Brain microvascular endothelial cell (primary cell): ENCODE data around the gene CC2D2A.
A peak's percentile ranks its signal among the peaks of the same experiment; 100 is the strongest.

Experiments used
- DNase-seq: peaks from one replicate; pipeline ENCODE4 v3.0.0-alpha.2; 2020
- H3K27ac ChIP-seq: fragments of 250-450 bp; sonication (Bioruptor Pico); 2 replicates; pipeline ENCODE4 v1.5.1; 2020; ENCODE audit warnings: mild to moderate bottlenecking, moderate library complexity
- H3K27me3 ChIP-seq: fragments of 250-450 bp; sonication (Bioruptor Pico); replicated peaks from 2 replicates; pipeline ENCODE4 v1.5.1; 2020; ENCODE audit warnings: mild to moderate bottlenecking
- H3K36me3 ChIP-seq: fragments of 250-450 bp; sonication (Bioruptor Pico); replicated peaks from 2 replicates; pipeline ENCODE4 v1.5.1; 2020; ENCODE audit warnings: mild to moderate bottlenecking
- H3K4me3 ChIP-seq: 2 replicates; pipeline ENCODE4 v1.5.1; 2011; ENCODE audit warnings: low read depth, mild to moderate bottlenecking, control low read depth, low read length, moderate library complexity
- in situ Hi-C: cut with HindIII; loops from 2 replicates; pipeline ENCODE4 v1.10.0; 2017; ENCODE audit warnings: low sequenced_read_pairs, low pct_ligation_motif_present
- TF ChIP-seq, protein P1 (sequence below): IDR thresholded peaks from 2 replicates; pipeline ENCODE4 v1.5.1; 2011; ENCODE audit warnings: low read depth, mild to moderate bottlenecking, moderate library complexity, low read length, control low read depth, inconsistent platforms; ENCODE audit errors: missing control alignments

Gene CC2D2A

DNA sequence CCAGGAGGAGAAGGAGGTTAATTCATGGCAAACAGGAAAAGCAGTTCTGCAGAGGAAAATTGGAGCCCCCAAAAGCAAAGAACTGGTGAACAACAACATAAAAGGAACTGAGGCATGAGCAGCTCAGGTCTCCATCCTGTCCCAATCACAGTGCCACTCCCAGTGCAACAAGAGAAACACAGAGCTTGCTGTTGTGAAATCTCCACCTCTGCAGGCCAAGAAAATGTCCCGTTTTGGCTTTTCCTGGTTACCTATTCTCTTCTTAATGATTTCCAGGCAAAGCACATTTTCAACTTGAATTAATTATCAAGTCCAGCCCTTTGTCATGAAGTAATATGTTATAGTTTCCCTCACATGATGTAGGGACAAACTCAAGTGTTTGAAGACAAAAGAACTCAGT, 41.1 kb upstream of the CC2D2A start:
- Histone ChIP-seq H3K36me3 (no peaks in the 10 kb centered on the region), H3K4me3 (no peak overlapping the region), H3K27me3 (no peaks in the 10 kb centered on the region), H3K27ac (no peak overlapping the region)
- DNase-seq, result no peak
- TF ChIP-seq, protein P1, sequence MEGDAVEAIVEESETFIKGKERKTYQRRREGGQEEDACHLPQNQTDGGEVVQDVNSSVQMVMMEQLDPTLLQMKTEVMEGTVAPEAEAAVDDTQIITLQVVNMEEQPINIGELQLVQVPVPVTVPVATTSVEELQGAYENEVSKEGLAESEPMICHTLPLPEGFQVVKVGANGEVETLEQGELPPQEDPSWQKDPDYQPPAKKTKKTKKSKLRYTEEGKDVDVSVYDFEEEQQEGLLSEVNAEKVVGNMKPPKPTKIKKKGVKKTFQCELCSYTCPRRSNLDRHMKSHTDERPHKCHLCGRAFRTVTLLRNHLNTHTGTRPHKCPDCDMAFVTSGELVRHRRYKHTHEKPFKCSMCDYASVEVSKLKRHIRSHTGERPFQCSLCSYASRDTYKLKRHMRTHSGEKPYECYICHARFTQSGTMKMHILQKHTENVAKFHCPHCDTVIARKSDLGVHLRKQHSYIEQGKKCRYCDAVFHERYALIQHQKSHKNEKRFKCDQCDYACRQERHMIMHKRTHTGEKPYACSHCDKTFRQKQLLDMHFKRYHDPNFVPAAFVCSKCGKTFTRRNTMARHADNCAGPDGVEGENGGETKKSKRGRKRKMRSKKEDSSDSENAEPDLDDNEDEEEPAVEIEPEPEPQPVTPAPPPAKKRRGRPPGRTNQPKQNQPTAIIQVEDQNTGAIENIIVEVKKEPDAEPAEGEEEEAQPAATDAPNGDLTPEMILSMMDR, result no peak
- in situ Hi-C loops, result no loop called here

DNA sequence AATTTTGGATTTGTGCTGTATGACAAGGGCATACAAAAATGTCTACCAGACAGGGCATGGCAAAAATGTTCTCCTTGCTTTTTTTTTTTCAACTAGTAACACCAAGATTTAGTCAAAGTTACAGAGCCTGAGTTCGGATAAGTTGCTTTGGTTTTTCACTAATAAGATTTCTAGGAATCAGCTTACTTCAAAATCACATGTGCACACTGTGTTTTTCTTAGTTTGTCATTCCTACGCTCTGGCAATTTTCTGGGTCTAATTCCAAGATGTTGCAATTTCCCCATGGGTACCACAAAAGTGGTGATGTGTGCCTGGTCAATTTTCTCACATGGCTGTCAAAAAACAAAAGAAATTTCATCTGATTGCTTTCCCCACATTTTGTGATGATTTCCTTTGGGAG, 35.6 kb upstream of the CC2D2A start:
- in situ Hi-C loops, result no loop called here
- no peaks in the 10 kb centered on the region for H3K36me3 ChIP-seq
- DNase-seq, result no peak
- TF ChIP-seq, protein P1, result no peak
- no peaks in the 10 kb centered on the region for H3K27me3 ChIP-seq
- H3K27ac ChIP-seq, result no peak overlapping the region
- no peak overlapping the region for H3K4me3 ChIP-seq

DNA sequence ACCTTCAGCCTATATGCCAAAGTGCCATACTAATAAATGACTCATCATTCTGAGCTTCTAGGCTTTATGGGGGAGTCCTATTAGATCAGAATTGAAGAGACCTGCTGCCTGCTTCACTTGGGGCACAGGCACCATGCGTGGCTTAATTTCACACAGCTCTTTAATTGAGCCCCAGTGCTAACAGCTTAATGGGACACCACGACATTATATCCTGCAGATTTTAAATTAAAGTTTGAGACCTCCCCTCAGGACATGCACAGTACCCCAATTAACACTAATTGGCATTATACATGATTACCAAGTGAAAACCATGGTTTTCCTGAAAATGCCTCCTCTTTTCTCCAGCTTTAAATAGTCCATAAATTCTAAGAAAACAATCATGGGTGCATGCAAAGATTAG, 35.0 kb upstream of the CC2D2A start:
- Histone ChIP-seq H3K27me3 (no peaks in the 10 kb centered on the region), H3K27ac (no peak overlapping the region), H3K4me3 (no peak overlapping the region), H3K36me3 (no peaks in the 10 kb centered on the region)
- no peak for DNase-seq
- in situ Hi-C loops, result no loop called here
- TF ChIP-seq, protein P1, result no peak

DNA sequence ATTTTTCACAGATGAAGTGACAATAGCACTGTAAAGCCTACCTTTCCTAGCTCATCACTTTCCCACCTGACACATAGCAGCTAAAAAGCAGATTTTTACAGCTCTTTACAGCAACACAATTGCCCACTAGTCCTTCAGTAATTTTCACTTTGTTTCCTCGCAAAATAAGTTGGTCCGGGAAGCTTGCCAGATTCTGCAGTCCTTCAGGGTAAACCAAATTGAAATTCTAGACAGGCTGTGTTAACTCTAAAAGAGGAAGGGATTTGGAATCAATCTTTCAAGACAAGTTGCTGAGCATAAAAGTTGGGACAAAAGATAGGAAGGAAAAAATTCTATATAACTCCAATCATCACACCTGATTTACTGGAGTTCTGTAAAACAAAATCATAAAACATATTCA, 33.2 kb upstream of the CC2D2A start:
- Histone ChIP-seq H3K36me3 (no peaks in the 10 kb centered on the region), H3K4me3 (no peak overlapping the region), H3K27ac (no peak overlapping the region), H3K27me3 (no peaks in the 10 kb centered on the region)
- peak; percentile 33 for DNase-seq
- in situ Hi-C loops, result no loop called here
- TF ChIP-seq, protein P1, result no peak

DNA sequence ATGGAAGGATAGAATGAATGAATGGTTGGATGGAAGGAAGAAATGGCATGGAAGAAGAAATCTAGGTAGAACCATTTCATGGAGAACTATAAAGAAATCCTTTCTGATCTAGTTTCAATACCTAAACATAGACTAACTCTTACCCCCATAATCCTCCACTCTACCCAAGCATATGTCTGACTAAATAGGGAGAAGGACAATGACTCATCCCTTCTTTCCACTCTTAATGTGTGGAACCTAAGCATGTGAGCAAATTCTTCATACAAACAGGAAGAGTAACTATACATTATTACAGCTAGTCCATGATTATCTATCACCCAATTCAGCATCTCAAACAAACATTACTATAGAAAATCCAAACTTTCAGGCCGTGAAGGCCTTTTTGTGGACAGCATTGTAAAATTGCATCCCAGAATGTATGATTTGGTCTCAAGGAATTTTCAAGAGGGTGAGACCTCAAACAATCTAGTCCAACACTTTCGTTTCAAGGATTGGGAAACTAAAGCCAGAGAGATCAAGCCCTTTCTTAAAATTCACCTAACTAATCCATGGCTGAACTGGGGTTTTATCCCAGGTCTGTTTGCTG, 30.6 kb upstream of the CC2D2A start:
- DNase-seq, result no peak
- H3K4me3 ChIP-seq, result no peak overlapping the region
- TF ChIP-seq, protein P1, result no peak
- H3K27me3 ChIP-seq, result no peaks in the 10 kb centered on the region
- in situ Hi-C loops, result no loop called here
- H3K27ac ChIP-seq, result no peak overlapping the region
- no peaks in the 10 kb centered on the region for H3K36me3 ChIP-seq
